HTERT RPE-1 (cell line): Measurements from ENCODE around the gene NEK5.

Source experiments
- in situ Hi-C: fragments of 300-500 bp; cut with MboI; formaldehyde crosslinking; loops from 4 replicates; pipeline ENCODE4 v1.14.3; 2020; ENCODE audit warnings: low sequenced_read_pairs

NEK5 gene

GRCh38 chr13:52011632-52012511 lies 117.0 kb downstream of the NEK5 start, which contains the start of gene ALG11:
TSS of gene ALG11 (plus strand) at chr13:52012398. CDS start at chr13:52012419, 21 bp downstream.
- in situ Hi-C loops: no loop called here

GRCh38 chr13:52010890-52011631 lies 117.8 kb downstream of the NEK5 start, which contains the start of gene ATP7B:
TSS of gene ATP7B (minus strand) at chr13:52011450. CDS start at chr13:52011337, 113 bp downstream.
- in situ Hi-C loops: no loop called here

GRCh38 chr13:52009946-52010345 lies 118.9 kb downstream of the NEK5 start:
- in situ Hi-C loops: no loop called here

- in situ Hi-C loops: no loop called here
These were observed 122.2 kb downstream of the NEK5 start for GRCh38 chr13:52006523-52007245.

- in situ Hi-C loops: no loop called here
These were observed 122.9 kb downstream of the NEK5 start for GRCh38 chr13:52005841-52006522.

GRCh38 chr13:52004511-52005170 lies 124.2 kb downstream of the NEK5 start:
- in situ Hi-C loops: no loop called here

GRCh38 chr13:52003541-52003940 lies 125.3 kb downstream of the NEK5 start:
- in situ Hi-C loops: no loop called here

GRCh38 chr13:52002361-52002760 lies 126.5 kb downstream of the NEK5 start:
- in situ Hi-C loops: no loop called here

- in situ Hi-C loops: no loop called here
These were observed 127.6 kb downstream of the NEK5 start for GRCh38 chr13:52001120-52001731.

GRCh38 chr13:51999921-52000320 lies 129.0 kb downstream of the NEK5 start:
- in situ Hi-C loops: no loop called here

- in situ Hi-C loops: no loop called here
These were observed 129.4 kb downstream of the NEK5 start for GRCh38 chr13:51999510-51999911.

- in situ Hi-C loops: no loop called here
These were observed 130.0 kb downstream of the NEK5 start for GRCh38 chr13:51998723-51999509.

- in situ Hi-C loops: no loop called here
These were observed 131.1 kb downstream of the NEK5 start for GRCh38 chr13:51997641-51998330.

- in situ Hi-C loops: no loop called here
These were observed 131.7 kb downstream of the NEK5 start for GRCh38 chr13:51997186-51997585.

- in situ Hi-C loops: no loop called here
These were observed 132.2 kb downstream of the NEK5 start for GRCh38 chr13:51996641-51997040.

GRCh38 chr13:51995677-51996551 lies 133.0 kb downstream of the NEK5 start:
- in situ Hi-C loops: no loop called here

GRCh38 chr13:51993713-51994112 lies 135.2 kb downstream of the NEK5 start:
- in situ Hi-C loops: no loop called here
